ENCODE measurements around the gene CDH18. TPM values are rescaled to one million over a fixed set of nuclear protein-coding genes. Genes with fewer than 3 reads are reported as not detected.

Gene CDH18
- total RNA-seq, 1 experiment from 2014 or later = 7.0 TPM

DNA sequence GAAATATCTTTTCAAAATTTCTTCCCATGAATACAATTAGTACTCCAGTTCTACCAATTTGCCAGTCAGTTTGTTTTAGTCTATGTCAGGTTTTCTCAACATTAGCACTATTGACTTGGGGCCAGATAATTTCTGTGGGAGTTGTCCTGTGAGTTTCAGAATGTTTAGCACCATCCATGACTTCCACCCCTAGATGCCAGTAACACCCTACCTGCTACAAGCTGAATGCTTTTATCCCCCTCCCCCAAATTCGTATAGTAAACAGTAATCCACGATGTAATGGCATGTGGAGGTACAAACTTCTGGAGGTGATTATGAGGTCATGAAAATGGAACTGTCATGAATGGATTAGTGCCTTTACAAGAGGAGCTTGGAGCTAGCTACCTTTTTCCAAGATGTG, 420.0 kb downstream of the CDH18 start:
- DNase-seq (ENCODE audit: low read depth, low spot score) (no peak), ATAC-seq (no peak)
- TF ChIP-seq SIN3A (IDR thresholded peaks at IDR 0.05; ENCODE audit: borderline replicate concordance, insufficient read depth, low read depth, low read length) (no peak), POLR2AphosphoS5 (IDR thresholded peaks at IDR 0.05; ENCODE audit: low read depth, low read length) (no peak), TCF7L2 (IDR thresholded peaks at IDR 0.05; ENCODE audit: low read depth, low read length) (no peak)
- TF ChIP-seq, protein P1, sequence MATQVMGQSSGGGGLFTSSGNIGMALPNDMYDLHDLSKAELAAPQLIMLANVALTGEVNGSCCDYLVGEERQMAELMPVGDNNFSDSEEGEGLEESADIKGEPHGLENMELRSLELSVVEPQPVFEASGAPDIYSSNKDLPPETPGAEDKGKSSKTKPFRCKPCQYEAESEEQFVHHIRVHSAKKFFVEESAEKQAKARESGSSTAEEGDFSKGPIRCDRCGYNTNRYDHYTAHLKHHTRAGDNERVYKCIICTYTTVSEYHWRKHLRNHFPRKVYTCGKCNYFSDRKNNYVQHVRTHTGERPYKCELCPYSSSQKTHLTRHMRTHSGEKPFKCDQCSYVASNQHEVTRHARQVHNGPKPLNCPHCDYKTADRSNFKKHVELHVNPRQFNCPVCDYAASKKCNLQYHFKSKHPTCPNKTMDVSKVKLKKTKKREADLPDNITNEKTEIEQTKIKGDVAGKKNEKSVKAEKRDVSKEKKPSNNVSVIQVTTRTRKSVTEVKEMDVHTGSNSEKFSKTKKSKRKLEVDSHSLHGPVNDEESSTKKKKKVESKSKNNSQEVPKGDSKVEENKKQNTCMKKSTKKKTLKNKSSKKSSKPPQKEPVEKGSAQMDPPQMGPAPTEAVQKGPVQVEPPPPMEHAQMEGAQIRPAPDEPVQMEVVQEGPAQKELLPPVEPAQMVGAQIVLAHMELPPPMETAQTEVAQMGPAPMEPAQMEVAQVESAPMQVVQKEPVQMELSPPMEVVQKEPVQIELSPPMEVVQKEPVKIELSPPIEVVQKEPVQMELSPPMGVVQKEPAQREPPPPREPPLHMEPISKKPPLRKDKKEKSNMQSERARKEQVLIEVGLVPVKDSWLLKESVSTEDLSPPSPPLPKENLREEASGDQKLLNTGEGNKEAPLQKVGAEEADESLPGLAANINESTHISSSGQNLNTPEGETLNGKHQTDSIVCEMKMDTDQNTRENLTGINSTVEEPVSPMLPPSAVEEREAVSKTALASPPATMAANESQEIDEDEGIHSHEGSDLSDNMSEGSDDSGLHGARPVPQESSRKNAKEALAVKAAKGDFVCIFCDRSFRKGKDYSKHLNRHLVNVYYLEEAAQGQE (IDR thresholded peaks at IDR 0.05; ENCODE audit: insufficient read depth in 1 of 2, low read depth in 2 of 2, low read length in 1 of 2) = no peak
- TF ChIP-seq, protein P2, sequence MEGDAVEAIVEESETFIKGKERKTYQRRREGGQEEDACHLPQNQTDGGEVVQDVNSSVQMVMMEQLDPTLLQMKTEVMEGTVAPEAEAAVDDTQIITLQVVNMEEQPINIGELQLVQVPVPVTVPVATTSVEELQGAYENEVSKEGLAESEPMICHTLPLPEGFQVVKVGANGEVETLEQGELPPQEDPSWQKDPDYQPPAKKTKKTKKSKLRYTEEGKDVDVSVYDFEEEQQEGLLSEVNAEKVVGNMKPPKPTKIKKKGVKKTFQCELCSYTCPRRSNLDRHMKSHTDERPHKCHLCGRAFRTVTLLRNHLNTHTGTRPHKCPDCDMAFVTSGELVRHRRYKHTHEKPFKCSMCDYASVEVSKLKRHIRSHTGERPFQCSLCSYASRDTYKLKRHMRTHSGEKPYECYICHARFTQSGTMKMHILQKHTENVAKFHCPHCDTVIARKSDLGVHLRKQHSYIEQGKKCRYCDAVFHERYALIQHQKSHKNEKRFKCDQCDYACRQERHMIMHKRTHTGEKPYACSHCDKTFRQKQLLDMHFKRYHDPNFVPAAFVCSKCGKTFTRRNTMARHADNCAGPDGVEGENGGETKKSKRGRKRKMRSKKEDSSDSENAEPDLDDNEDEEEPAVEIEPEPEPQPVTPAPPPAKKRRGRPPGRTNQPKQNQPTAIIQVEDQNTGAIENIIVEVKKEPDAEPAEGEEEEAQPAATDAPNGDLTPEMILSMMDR (IDR thresholded peaks at IDR 0.05) = no peak
- intact Hi-C loops (cut with micrococcal nuclease; ENCODE audit: unreplicated experiment) = no loop called here
- H3K27ac ChIP-seq (ENCODE audit: low read length) = no peak overlapping the region
- H3K36me3 ChIP-seq (ENCODE audit: control insufficient read depth, insufficient read depth, low read length) = no peaks in the 10 kb centered on the region
- H3K27me3 ChIP-seq (ENCODE audit: control insufficient read depth, insufficient read depth, low read length) = no peaks in the 10 kb centered on the region
- no peaks in the 10 kb centered on the region for H3K9me3 ChIP-seq (ENCODE audit: control insufficient read depth, insufficient read depth, low read depth, low read length)
- CTCF ChIA-PET = no interaction called here
- no TSS peak for BruUV-seq (replicated peaks)
- POLR2A ChIA-PET = no interaction called here
- H3K4me1 ChIP-seq (ENCODE audit: control insufficient read depth, insufficient read depth, low read length) = no peaks in the 10 kb centered on the region
- in situ Hi-C loops (cut with HindIII; ENCODE audit: low pct_unique_long_range_greater_than_20kb, low sequenced_read_pairs) = no loop called here
- H3K4me3 ChIP-seq (ENCODE audit: low read depth in 2 of 2, low read length in 2 of 2) = no peak overlapping the region

GRCh38 chr5:19565466-19565865, 422.5 kb downstream of the CDH18 start:
- Histone ChIP-seq H3K4me3 (ENCODE audit: low read depth in 2 of 2, low read length in 2 of 2) (no peak overlapping the region), H3K27ac (ENCODE audit: low read length) (no peak overlapping the region), H3K36me3 (ENCODE audit: control insufficient read depth, insufficient read depth, low read length) (no peaks in the 10 kb centered on the region), H3K27me3 (ENCODE audit: control insufficient read depth, insufficient read depth, low read length) (no peaks in the 10 kb centered on the region), H3K9me3 (ENCODE audit: control insufficient read depth, insufficient read depth, low read depth, low read length) (no peaks in the 10 kb centered on the region), H3K4me1 (ENCODE audit: control insufficient read depth, insufficient read depth, low read length) (no peaks in the 10 kb centered on the region)
- TF ChIP-seq POLR2AphosphoS5 (IDR thresholded peaks at IDR 0.05; ENCODE audit: low read depth, low read length) (no peak), SIN3A (IDR thresholded peaks at IDR 0.05; ENCODE audit: borderline replicate concordance, insufficient read depth, low read depth, low read length) (no peak), TCF7L2 (IDR thresholded peaks at IDR 0.05; ENCODE audit: low read depth, low read length) (no peak)
- BruUV-seq (replicated peaks) = no TSS peak
- in situ Hi-C loops (cut with HindIII; ENCODE audit: low pct_unique_long_range_greater_than_20kb, low sequenced_read_pairs) (no loop called here), intact Hi-C loops (cut with micrococcal nuclease; ENCODE audit: unreplicated experiment) (no loop called here)
- DNase-seq (ENCODE audit: low read depth, low spot score) = no peak
- ATAC-seq = no peak
- POLR2A ChIA-PET = no interaction called here
- CTCF ChIA-PET = no interaction called here

- Histone ChIP-seq H3K27ac (ENCODE audit: low read length) (no peak overlapping the region), H3K9me3 (ENCODE audit: control insufficient read depth, insufficient read depth, low read depth, low read length) (no peaks in the 10 kb centered on the region), H3K4me1 (ENCODE audit: control insufficient read depth, insufficient read depth, low read length) (no peaks in the 10 kb centered on the region), H3K4me3 (ENCODE audit: low read depth in 2 of 2, low read length in 2 of 2) (no peak overlapping the region), H3K36me3 (ENCODE audit: control insufficient read depth, insufficient read depth, low read length) (no peaks in the 10 kb centered on the region), H3K27me3 (ENCODE audit: control insufficient read depth, insufficient read depth, low read length) (no peaks in the 10 kb centered on the region)
- ATAC-seq (no peak), DNase-seq (ENCODE audit: low read depth, low spot score) (no peak)
- POLR2A ChIA-PET = no interaction called here
- intact Hi-C loops (cut with micrococcal nuclease; ENCODE audit: unreplicated experiment) (no loop called here), in situ Hi-C loops (cut with HindIII; ENCODE audit: low pct_unique_long_range_greater_than_20kb, low sequenced_read_pairs) (no loop called here)
- CTCF ChIA-PET = no interaction called here
- BruUV-seq (replicated peaks) = no TSS peak
- no peak for TF ChIP-seq TCF7L2 (IDR thresholded peaks at IDR 0.05; ENCODE audit: low read depth, low read length)
- TF ChIP-seq, protein P2 (IDR thresholded peaks at IDR 0.05) = no peak
- no peak for TF ChIP-seq SIN3A (IDR thresholded peaks at IDR 0.05; ENCODE audit: borderline replicate concordance, insufficient read depth, low read depth, low read length)
- TF ChIP-seq POLR2AphosphoS5 (IDR thresholded peaks at IDR 0.05; ENCODE audit: low read depth, low read length) = no peak
- TF ChIP-seq, protein P1 (IDR thresholded peaks at IDR 0.05; ENCODE audit: insufficient read depth in 1 of 2, low read depth in 2 of 2, low read length in 1 of 2) = no peak
Measured at GRCh38 chr5:19564036-19564435, 424.0 kb downstream of the CDH18 start.

Measured in Panc1 (cell line).